Measurements from ENCODE around the gene ACBD3. TPM values are rescaled to one million over a fixed set of nuclear protein-coding genes. Genes with fewer than 3 reads are reported as not detected.

ACBD3 gene
- 46.7 and 46.8 TPM in 2 replicates for polyA plus RNA-seq (2013)

- peaks cover 21% of the 10 kb centered on the region for H3K79me2 ChIP-seq (ENCODE audit: control insufficient read depth, insufficient read depth, low read length, poor library complexity)
Observed at GRCh38 chr1:226186124-226187018, at the start of gene ACBD3. ACBD3 (minus strand) TSS chr1:226186741; CDS start chr1:226186675, 66 bp downstream.

GRCh38 chr1:226233806-226234205 is 47.3 kb upstream of the ACBD3 start:
- no peak for DNase-seq
- H3K36me3 ChIP-seq (ENCODE audit: control insufficient read depth in 1 of 2, insufficient read depth in 2 of 2, low read length in 2 of 2): peaks cover 7 to 9% of the 10 kb centered on the region in 2 experiments
- H3K79me1 ChIP-seq (ENCODE audit: low read length): no peaks in the 10 kb centered on the region
- no peak overlapping the region for H3K4ac ChIP-seq (ENCODE audit: low read depth, low read length)
- no peak overlapping the region for H3K23ac ChIP-seq (ENCODE audit: low read length)
- H4K91ac ChIP-seq (ENCODE audit: low read depth, low read length): no peak overlapping the region
- no peak overlapping the region for H3K18ac ChIP-seq (ENCODE audit: low read length)
- no peak overlapping the region for H3K9ac ChIP-seq (ENCODE audit: low read length)
- H2BK5ac ChIP-seq (ENCODE audit: low read depth, low read length, poor library complexity): no peak overlapping the region
- H2AK5ac ChIP-seq (ENCODE audit: low read length): no peak overlapping the region
- no peak overlapping the region for H3K4me3 ChIP-seq (ENCODE audit: low read depth, low read length)
- H3K14ac ChIP-seq (ENCODE audit: low read length): no peak overlapping the region
- no peak overlapping the region for H3K4me2 ChIP-seq (ENCODE audit: low read length)
- H3K9me3 ChIP-seq (ENCODE audit: insufficient read depth, low read depth, low read length): no peaks in the 10 kb centered on the region
- H3K4me1 ChIP-seq (ENCODE audit: control insufficient read depth in 1 of 2, insufficient read depth in 2 of 2, low read length in 2 of 2): no peaks in the 10 kb centered on the region
- WGBS (ENCODE audit: extremely low coverage, insufficient coverage, insufficient read length): no CpG with 5 or more reads among the region's 3 CpGs
- H3K27ac ChIP-seq (ENCODE audit: low read depth, low read length): no peak overlapping the region
- no peak overlapping the region for H2AFZ ChIP-seq (ENCODE audit: insufficient read depth, low read length, poor library complexity)
- H2BK120ac ChIP-seq (ENCODE audit: insufficient read depth, low read length, poor library complexity): no peak overlapping the region
- no peaks in the 10 kb centered on the region for H3K27me3 ChIP-seq (ENCODE audit: insufficient read depth, low read length)
- H2BK12ac ChIP-seq (ENCODE audit: low read length): no peak overlapping the region
- no peak overlapping the region for H4K8ac ChIP-seq (ENCODE audit: low read depth, low read length)
- no peak overlapping the region for H4K12ac ChIP-seq (ENCODE audit: low read depth, low read length)
- no peaks in the 10 kb centered on the region for H3K79me2 ChIP-seq (ENCODE audit: control insufficient read depth, insufficient read depth, low read length, poor library complexity)

More at GRCh38 chr1:226186124-226187018, at the start of gene ACBD3:
- Histone ChIP-seq H2BK120ac (ENCODE audit: insufficient read depth, low read length, poor library complexity) (peak within 1 kb of the TSS; percentile 91), H3K4ac (ENCODE audit: low read depth, low read length) (peak within 1 kb of the TSS; percentile 99), H2BK5ac (ENCODE audit: low read depth, low read length, poor library complexity) (peak within 1 kb of the TSS; percentile 91), H3K4me3 (ENCODE audit: low read depth, low read length) (peak within 1 kb of the TSS; percentile 96), H4K91ac (ENCODE audit: low read depth, low read length) (peak within 1 kb of the TSS; percentile 98), H2BK12ac (ENCODE audit: low read length) (peak within 1 kb of the TSS; percentile 5), H3K27ac (ENCODE audit: low read depth, low read length) (peak within 1 kb of the TSS; percentile 92), H3K79me1 (ENCODE audit: low read length) (peaks cover 10% of the 10 kb centered on the region), H4K12ac (ENCODE audit: low read depth, low read length) (peak within 1 kb of the TSS; percentile 98), H2AFZ (ENCODE audit: insufficient read depth, low read length, poor library complexity) (peak within 1 kb of the TSS; percentile 96), H3K14ac (ENCODE audit: low read length) (peak within 1 kb of the TSS; percentile 98), H3K27me3 (ENCODE audit: insufficient read depth, low read length) (no peaks in the 10 kb centered on the region), H2AK5ac (ENCODE audit: low read length) (peak within 1 kb of the TSS; percentile 19), H3K9ac (ENCODE audit: low read length) (peak within 1 kb of the TSS; percentile 97), H3K4me1 (ENCODE audit: control insufficient read depth in 1 of 2, insufficient read depth in 2 of 2, low read length in 2 of 2) (peaks cover 4 to 6% of the 10 kb centered on the region in 2 experiments), H3K9me3 (ENCODE audit: insufficient read depth, low read depth, low read length) (no peaks in the 10 kb centered on the region), H4K8ac (ENCODE audit: low read depth, low read length) (peak within 1 kb of the TSS; percentile 98), H3K23ac (ENCODE audit: low read length) (no peak within 1 kb of the TSS), H3K4me2 (ENCODE audit: low read length) (peak within 1 kb of the TSS; percentile 83), H3K18ac (ENCODE audit: low read length) (peak within 1 kb of the TSS; percentile 91), H3K36me3 (ENCODE audit: control insufficient read depth in 1 of 2, insufficient read depth in 2 of 2, low read length in 2 of 2) (peaks cover 0 to 3% of the 10 kb centered on the region in 2 experiments)
- no CpG with 5 or more reads among the region's 75 CpGs for WGBS (ENCODE audit: extremely low coverage, insufficient coverage, insufficient read length)
- DNase-seq: peak; percentile 77 to 86

- H4K12ac ChIP-seq (ENCODE audit: low read depth, low read length): no peak overlapping the region
- H3K4me3 ChIP-seq (ENCODE audit: low read depth, low read length): no peak overlapping the region
- H2BK12ac ChIP-seq (ENCODE audit: low read length): no peak overlapping the region
- H3K4me2 ChIP-seq (ENCODE audit: low read length): no peak overlapping the region
- H3K4ac ChIP-seq (ENCODE audit: low read depth, low read length): no peak overlapping the region
- H2AFZ ChIP-seq (ENCODE audit: insufficient read depth, low read length, poor library complexity): no peak overlapping the region
- no peaks in the 10 kb centered on the region for H3K27me3 ChIP-seq (ENCODE audit: insufficient read depth, low read length)
- no peak overlapping the region for H4K8ac ChIP-seq (ENCODE audit: low read depth, low read length)
- no peaks in the 10 kb centered on the region for H3K79me2 ChIP-seq (ENCODE audit: control insufficient read depth, insufficient read depth, low read length, poor library complexity)
- no peak overlapping the region for H2AK5ac ChIP-seq (ENCODE audit: low read length)
- H4K91ac ChIP-seq (ENCODE audit: low read depth, low read length): no peak overlapping the region
- H2BK5ac ChIP-seq (ENCODE audit: low read depth, low read length, poor library complexity): no peak overlapping the region
- H3K36me3 ChIP-seq (ENCODE audit: control insufficient read depth in 1 of 2, insufficient read depth in 2 of 2, low read length in 2 of 2): peaks cover 8 to 9% of the 10 kb centered on the region in 2 experiments
- H3K9ac ChIP-seq (ENCODE audit: low read length): no peak overlapping the region
- no peak overlapping the region for H2BK120ac ChIP-seq (ENCODE audit: insufficient read depth, low read length, poor library complexity)
- H3K27ac ChIP-seq (ENCODE audit: low read depth, low read length): no peak overlapping the region
- H3K14ac ChIP-seq (ENCODE audit: low read length): no peak overlapping the region
- no peak overlapping the region for H3K23ac ChIP-seq (ENCODE audit: low read length)
- H3K9me3 ChIP-seq (ENCODE audit: insufficient read depth, low read depth, low read length): peaks cover 2% of the 10 kb centered on the region
- DNase-seq: peak in 1 of 2 donors; percentile 23
- no peaks in the 10 kb centered on the region for H3K79me1 ChIP-seq (ENCODE audit: low read length)
- H3K18ac ChIP-seq (ENCODE audit: low read length): no peak overlapping the region
- H3K4me1 ChIP-seq (ENCODE audit: control insufficient read depth in 1 of 2, insufficient read depth in 2 of 2, low read length in 2 of 2): no peaks in the 10 kb centered on the region
- no CpG with 5 or more reads among the region's 6 CpGs for WGBS (ENCODE audit: extremely low coverage, insufficient coverage, insufficient read length)
Observed at GRCh38 chr1:226233293-226233692, 46.8 kb upstream of the ACBD3 start.

- Histone ChIP-seq H2BK12ac (ENCODE audit: low read length) (no peak overlapping the region), H3K36me3 (ENCODE audit: control insufficient read depth in 1 of 2, insufficient read depth in 2 of 2, low read length in 2 of 2) (peaks cover 3% of the 10 kb centered on the region in 2 experiments), H2BK120ac (ENCODE audit: insufficient read depth, low read length, poor library complexity) (no peak overlapping the region), H4K12ac (ENCODE audit: low read depth, low read length) (no peak overlapping the region), H3K14ac (ENCODE audit: low read length) (no peak overlapping the region), H2AFZ (ENCODE audit: insufficient read depth, low read length, poor library complexity) (no peak overlapping the region), H3K18ac (ENCODE audit: low read length) (no peak overlapping the region), H3K9ac (ENCODE audit: low read length) (no peak overlapping the region), H3K27ac (ENCODE audit: low read depth, low read length) (no peak overlapping the region), H3K4me3 (ENCODE audit: low read depth, low read length) (no peak overlapping the region), H2BK5ac (ENCODE audit: low read depth, low read length, poor library complexity) (no peak overlapping the region), H3K4me1 (ENCODE audit: control insufficient read depth in 1 of 2, insufficient read depth in 2 of 2, low read length in 2 of 2) (no peaks in the 10 kb centered on the region), H3K23ac (ENCODE audit: low read length) (no peak overlapping the region), H3K79me1 (ENCODE audit: low read length) (peaks cover 5% of the 10 kb centered on the region), H3K4ac (ENCODE audit: low read depth, low read length) (no peak overlapping the region), H4K91ac (ENCODE audit: low read depth, low read length) (no peak overlapping the region), H3K79me2 (ENCODE audit: control insufficient read depth, insufficient read depth, low read length, poor library complexity) (no peaks in the 10 kb centered on the region), H2AK5ac (ENCODE audit: low read length) (no peak overlapping the region), H3K27me3 (ENCODE audit: insufficient read depth, low read length) (no peaks in the 10 kb centered on the region), H4K8ac (ENCODE audit: low read depth, low read length) (no peak overlapping the region), H3K9me3 (ENCODE audit: insufficient read depth, low read depth, low read length) (peaks cover 2% of the 10 kb centered on the region), H3K4me2 (ENCODE audit: low read length) (no peak overlapping the region)
- no CpG with 5 or more reads among the region's 3 CpGs for WGBS (ENCODE audit: extremely low coverage, insufficient coverage, insufficient read length)
- DNase-seq: no peak
Observed at GRCh38 chr1:226226601-226227000, 40.1 kb upstream of the ACBD3 start.

All from trophoblast cell (in vitro differentiated cells and primary cell).